T-helper 2 cell treated with Interferon-gamma antibody and Interleukin-4, amounts not matched to agents 100 ng/mL and 5 ng/mL, for 36 hours (primary cell): ENCODE data around the gene CACNA1C. TPM values are rescaled to one million over a fixed set of nuclear protein-coding genes. Genes with fewer than 3 reads are reported as not detected.
"Not testable (repeated sequence)": the region's sequence is repeated elsewhere in the genome, so short reads cannot be mapped to it uniquely, and the experiment has no call there.

ENCODE experiments used
- intact Hi-C: fragments of 100-400 bp; cut with micrococcal nuclease; formaldehyde crosslinking; loops from one replicate; pipeline ENCODE4 v1.15.1; 2023
- total RNA-seq: library from RNA; stranded (reverse); gene quantifications from 2 replicates; pipeline ENCODE4 v1.2.3, GENCODE V29; 2022

The CACNA1C gene
- total RNA-seq, 1 donor from 2014 or later, result 0.09 TPM

GRCh38 chr12:2251526-2252209, 198.9 kb downstream of the CACNA1C start:
- intact Hi-C loops, result no loop called here

- intact Hi-C loops, result no loop called here
Observed at GRCh38 chr12:2255311-2255710, 202.5 kb downstream of the CACNA1C start.

GRCh38 chr12:2255731-2256130, 202.9 kb downstream of the CACNA1C start:
- intact Hi-C loops, result not testable (repeated sequence)

- intact Hi-C loops, result no loop called here
Observed at GRCh38 chr12:2256453-2256852, 203.7 kb downstream of the CACNA1C start.

- intact Hi-C loops, result no loop called here
Observed at GRCh38 chr12:2256915-2257314, 204.1 kb downstream of the CACNA1C start.

- intact Hi-C loops, result no loop called here
Observed at GRCh38 chr12:2258025-2258424, 205.2 kb downstream of the CACNA1C start.

GRCh38 chr12:2259369-2259768, 206.6 kb downstream of the CACNA1C start:
- intact Hi-C loops, result no loop called here

- intact Hi-C loops, result no loop called here
Observed at GRCh38 chr12:2260441-2260840, 207.7 kb downstream of the CACNA1C start.

- intact Hi-C loops, result no loop called here
Observed at GRCh38 chr12:2261708-2262107, 208.9 kb downstream of the CACNA1C start.

GRCh38 chr12:2262449-2262848, 209.7 kb downstream of the CACNA1C start:
- intact Hi-C loops, result no loop called here

GRCh38 chr12:2263901-2264300, 211.1 kb downstream of the CACNA1C start:
- intact Hi-C loops, result no loop called here

GRCh38 chr12:2264651-2265232, 212.0 kb downstream of the CACNA1C start:
- intact Hi-C loops, result no loop called here

- intact Hi-C loops, result no loop called here
Observed at GRCh38 chr12:2265461-2266167, 212.8 kb downstream of the CACNA1C start.

GRCh38 chr12:2266666-2267620, 214.2 kb downstream of the CACNA1C start:
- intact Hi-C loops, result no loop called here

GRCh38 chr12:2267703-2268470, 215.1 kb downstream of the CACNA1C start:
- intact Hi-C loops, result no loop called here

GRCh38 chr12:2268471-2269286, 215.9 kb downstream of the CACNA1C start:
- intact Hi-C loops, result no loop called here

GRCh38 chr12:2270846-2271245, 218.1 kb downstream of the CACNA1C start:
- intact Hi-C loops, result no loop called here

- intact Hi-C loops, result no loop called here
Observed at GRCh38 chr12:2271961-2272360, 219.2 kb downstream of the CACNA1C start.

GRCh38 chr12:2273288-2273687, 220.5 kb downstream of the CACNA1C start:
- intact Hi-C loops, result no loop called here

- intact Hi-C loops, result no loop called here
Observed at GRCh38 chr12:2273751-2274150, 221.0 kb downstream of the CACNA1C start.
